Measurements from ENCODE around the gene ZNF701. TPM values are rescaled to one million over a fixed set of nuclear protein-coding genes. Genes with fewer than 3 reads are reported as not detected.

ZNF701 gene
- total and polyA plus RNA-seq, 2 of the 8 experiments (the other 6 are each of a cell fraction or from before 2014, with no cell fraction given) = 4.9 to 18.7 TPM

DNA sequence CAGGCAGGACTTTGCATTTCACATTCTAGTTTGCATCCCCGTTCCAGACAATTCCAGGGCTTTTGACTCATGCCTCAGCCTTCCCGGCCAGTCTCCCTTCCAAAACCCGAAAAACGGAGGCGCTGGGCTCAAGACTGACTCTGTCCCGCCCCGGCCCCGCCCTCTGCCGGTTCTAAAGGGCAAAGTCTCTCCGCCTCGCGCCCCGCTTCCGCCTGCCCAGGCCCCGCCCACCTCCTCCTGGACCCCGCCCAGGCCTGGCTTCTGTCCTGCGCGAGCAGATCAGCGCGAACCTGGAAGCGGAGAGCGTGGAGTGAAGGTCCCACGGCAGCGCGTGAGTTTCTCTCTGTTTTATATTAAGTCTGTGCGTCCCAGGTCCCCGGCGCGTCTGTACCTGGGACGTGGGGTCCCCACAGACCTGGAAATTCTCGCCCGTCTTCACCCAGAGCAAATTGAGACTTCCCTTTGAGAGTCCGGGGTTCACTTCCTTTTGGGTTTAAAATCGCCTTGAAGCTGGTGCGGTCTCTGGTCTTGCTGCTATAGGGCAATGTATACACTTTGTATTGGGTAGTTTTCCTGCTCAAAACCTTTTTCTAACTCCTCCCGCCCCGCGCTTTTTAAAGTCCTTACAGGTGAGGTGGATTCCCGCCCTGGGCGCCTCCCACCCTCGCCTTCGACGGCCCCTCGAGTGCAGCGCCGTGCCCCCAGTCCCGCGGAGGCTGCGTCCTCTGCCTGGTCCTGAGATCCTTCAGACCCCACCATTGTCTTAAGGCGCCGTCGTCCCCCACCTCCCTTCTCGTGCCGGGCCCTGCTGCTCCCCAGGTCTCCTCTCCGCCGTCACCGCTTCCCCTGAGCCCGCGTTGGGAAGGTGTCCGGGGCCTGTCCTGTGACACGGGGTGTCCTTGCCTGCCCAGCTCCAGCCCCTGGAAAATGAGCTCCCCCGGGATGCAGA is 31.2 kb downstream of the ZNF701 start (continued):
- no peak for TF ChIP-seq TAF7 (optimal IDR thresholded peaks at IDR 0.05; ENCODE audit: borderline replicate concordance, low read depth, low read length)
- no peak for TF ChIP-seq BACH1 (IDR thresholded peaks at IDR 0.05; ENCODE audit: low read length)
- TF ChIP-seq BRCA1 (IDR thresholded peaks at IDR 0.05; ENCODE audit: low read depth, low read length) = no peak
- no peak for TF ChIP-seq ATF2 (IDR thresholded peaks at IDR 0.05; ENCODE audit: low read length)
- TF ChIP-seq MAFK (IDR thresholded peaks at IDR 0.05; ENCODE audit: low read depth, low read length) = no peak
- TF ChIP-seq HDAC6 (IDR thresholded peaks at IDR 0.05; ENCODE audit: low read depth, low read length) = no peak
- TF ChIP-seq JUN (IDR thresholded peaks at IDR 0.05; ENCODE audit: low read depth, low read length) = no peak
- TF ChIP-seq GABPA (IDR thresholded peaks at IDR 0.05; ENCODE audit: borderline replicate concordance, insufficient read depth, low read length) = no peak
- no peak for TF ChIP-seq CBX8 (IDR thresholded peaks at IDR 0.05; ENCODE audit: borderline replicate concordance, low read depth, low read length)
- peak; percentile 37 to 52; a peak in 3 of 4 replicates for TF ChIP-seq RAD21 (IDR thresholded peaks at IDR 0.05 in 1 of 2, conservative IDR thresholded peaks at IDR 0.05 in 1 of 2; ENCODE audit: low read depth in 2 of 2, low read length in 2 of 2)
- no peak for TF ChIP-seq YY1 (IDR thresholded peaks at IDR 0.05; ENCODE audit: low read depth, low read length)
- no peak for TF ChIP-seq CHD2 (IDR thresholded peaks at IDR 0.05; ENCODE audit: low read length)
- no peak for TF ChIP-seq SP4 (IDR thresholded peaks at IDR 0.05; ENCODE audit: low read length)
- TF ChIP-seq NRF1 (IDR thresholded peaks at IDR 0.05; ENCODE audit: low read depth, low read length) = no peak
- TF ChIP-seq RXRA (IDR thresholded peaks at IDR 0.05; ENCODE audit: insufficient read depth, low read depth, low read length) = no peak
- no peak for TF ChIP-seq TCF12 (IDR thresholded peaks at IDR 0.05; ENCODE audit: low read depth, low read length)
- TF ChIP-seq RBBP5 (IDR thresholded peaks at IDR 0.05; ENCODE audit: borderline replicate concordance, low read depth, low read length) = 0 out of 2 replicates have a peak, but pooled peaks have one; percentile 23
- peak; percentile 35; the same call in 1 of the 2 replicates for TF ChIP-seq TAF1 (IDR thresholded peaks at IDR 0.05; ENCODE audit: low read depth, low read length)
- no peak for TF ChIP-seq CBX5 (IDR thresholded peaks at IDR 0.05; ENCODE audit: low read depth, low read length)
- TF ChIP-seq POU5F1 (IDR thresholded peaks at IDR 0.05; ENCODE audit: low read depth, low read length) = no peak
- no peak; the same call in 1 of the 2 replicates for TF ChIP-seq CREB1 (IDR thresholded peaks at IDR 0.05)
- TF ChIP-seq GTF2F1 (IDR thresholded peaks at IDR 0.05; ENCODE audit: borderline replicate concordance, low read depth, low read length) = no peak
- 0 out of 2 replicates have a peak, but pooled peaks have one; percentile 19 for TF ChIP-seq JUND (IDR thresholded peaks at IDR 0.05; ENCODE audit: low read length)
